A673 (cell line): ENCODE data around the gene NPAS2. TPM values are rescaled to one million over a fixed set of nuclear protein-coding genes. Genes with fewer than 3 reads are reported as not detected.

ENCODE experiments used
- BruUV-seq: library from RNA; stranded (reverse); fragments of 400-500 nt; replicated peaks from 2 replicates; lab custom pipeline; 2021; lab: Mats Ljungman, UMichigan
- CTCF ChIA-PET: fragments of 300-600 bp; sonication (Branson Sonifier 250); formaldehyde crosslinking; loops from one replicate; lab custom pipeline; 2022; ENCODE audit warnings: antibody characterized with exemption; lab: Charles Lee
- POLR2A ChIA-PET: fragments of 300-600 bp; sonication (Branson Sonifier 250); formaldehyde crosslinking; loops from one replicate; lab custom pipeline; 2022; ENCODE audit warnings: antibody characterized with exemption; ENCODE audit not compliant: low non-redundant PET; lab: Charles Lee
- DNase-seq: peaks from one replicate; pipeline ENCODE4 v3.0.0-alpha.2; 2015; ENCODE audit warnings: low spot score
- H3K27ac ChIP-seq: fragments of 200-600 bp; sonication (generic); 2 replicates; pipeline ENCODE4 v1.5.1; 2016; ENCODE audit warnings: mixed run types, low read depth, mild to moderate bottlenecking, mixed read lengths, antibody characterized with exemption, low read length; ENCODE audit not compliant: poor library complexity, severe bottlenecking
- H3K27me3 ChIP-seq: fragments of 200-600 bp; sonication (generic); replicated peaks from 2 replicates; pipeline ENCODE4 v1.6.1; 2017; ENCODE audit warnings: mixed run types, low read depth, mild to moderate bottlenecking, mixed read lengths, antibody characterized with exemption, low read length; ENCODE audit not compliant: insufficient read depth, poor library complexity
- H3K36me3 ChIP-seq: fragments of 200-600 bp; sonication (generic); 2 replicates; pipeline ENCODE4 v1.6.1; 2016; ENCODE audit warnings: mixed run types, mild to moderate bottlenecking, mixed read lengths, antibody characterized with exemption, low read length; ENCODE audit not compliant: insufficient read depth, poor library complexity, severe bottlenecking
- H3K4me1 ChIP-seq: fragments of 200-600 bp; sonication (generic); 2 replicates; pipeline ENCODE4 v1.6.1; 2017; ENCODE audit warnings: mixed run types, mild to moderate bottlenecking, mixed read lengths, antibody characterized with exemption, low read length; ENCODE audit not compliant: insufficient read depth, poor library complexity, severe bottlenecking
- H3K4me3 ChIP-seq: fragments of 200-600 bp; sonication (generic); 2 replicates; pipeline ENCODE4 v1.5.1; 2016; ENCODE audit warnings: low read depth, mixed run types, mild to moderate bottlenecking, mixed read lengths, low read length; ENCODE audit not compliant: poor library complexity, severe bottlenecking
- H3K9me3 ChIP-seq: fragments of 200-600 bp; sonication (generic); 2 replicates; pipeline ENCODE4 v1.6.1; 2016; ENCODE audit warnings: mixed run types, low read depth, mild to moderate bottlenecking, mixed read lengths, antibody characterized with exemption, low read length; ENCODE audit not compliant: poor library complexity, severe bottlenecking
- CTCF ChIP-seq: fragments of 300-800, 200-600 bp; sonication (generic); conservative IDR thresholded peaks from 2 replicates; pipeline ENCODE4 v1.5.1; 2017; ENCODE audit warnings: low read depth, mild to moderate bottlenecking, antibody characterized with exemption, low read length, moderate library complexity, mixed read lengths
- EZH2 ChIP-seq: fragments of 200-600 bp; sonication (generic); IDR thresholded peaks from 2 replicates; pipeline ENCODE4 v1.6.1; 2017; ENCODE audit warnings: borderline replicate concordance, low read depth, mild to moderate bottlenecking, mixed read lengths, antibody characterized with exemption, low read length; ENCODE audit not compliant: poor library complexity, severe bottlenecking
- intact Hi-C: fragments of 100-400 bp; cut with micrococcal nuclease; formaldehyde crosslinking; loops from one replicate; pipeline ENCODE4 v1.10.0; 2022; ENCODE audit not compliant: unreplicated experiment
- total RNA-seq: library from RNA; stranded (reverse); gene quantifications from 2 replicates; pipeline ENCODE4 v1.2.3, GENCODE V29; 2021

The NPAS2 gene
- total RNA-seq, 1 experiment from 2014 or later = 9.4 TPM

GRCh38 chr2:100784681-100785080, 35.3 kb upstream of the NPAS2 start:
- Histone ChIP-seq H3K9me3 (no peaks in the 10 kb centered on the region), H3K27me3 (no peaks in the 10 kb centered on the region), H3K4me1 (no peaks in the 10 kb centered on the region), H3K36me3 (no peaks in the 10 kb centered on the region), H3K4me3 (no peak overlapping the region), H3K27ac (no peak overlapping the region)
- TF ChIP-seq EZH2 = no peak
- TF ChIP-seq CTCF = no peak
- intact Hi-C loops = no loop called here
- POLR2A ChIA-PET = no interaction called here
- CTCF ChIA-PET = no interaction called here
- no TSS peak for BruUV-seq
- no peak for DNase-seq

GRCh38 chr2:100785626-100786296, 34.2 kb upstream of the NPAS2 start:
- DNase-seq = no peak

GRCh38 chr2:100786297-100786658, 33.7 kb upstream of the NPAS2 start:
- CTCF ChIA-PET = no interaction called here
- no TSS peak for BruUV-seq
- no peaks in the 10 kb centered on the region for H3K36me3 ChIP-seq
- intact Hi-C loops = no loop called here
- no peak overlapping the region for H3K4me3 ChIP-seq
- TF ChIP-seq EZH2 (no peak), CTCF (no peak)
- H3K27me3 ChIP-seq = no peaks in the 10 kb centered on the region
- no peaks in the 10 kb centered on the region for H3K4me1 ChIP-seq
- no peaks in the 10 kb centered on the region for H3K9me3 ChIP-seq
- no peak for DNase-seq
- no peak overlapping the region for H3K27ac ChIP-seq
- POLR2A ChIA-PET = no interaction called here

More at GRCh38 chr2:100785626-100786296, 34.2 kb upstream of the NPAS2 start:
- Histone ChIP-seq H3K27ac (no peak overlapping the region), H3K27me3 (no peaks in the 10 kb centered on the region), H3K36me3 (no peaks in the 10 kb centered on the region), H3K9me3 (no peaks in the 10 kb centered on the region), H3K4me3 (no peak overlapping the region), H3K4me1 (no peaks in the 10 kb centered on the region)
- BruUV-seq = no TSS peak
- ChIA-PET CTCF (no interaction called here), POLR2A (interaction anchor here (0.7 kb wide), 1 partner anchor 19 kb away, joined by 3 read pairs; no protein-coding TSS in a partner anchor)
- TF ChIP-seq CTCF = no peak
- no peak for TF ChIP-seq EZH2
- intact Hi-C loops = no loop called here
